ENCODE results near the gene SRSF4.

Gene SRSF4

DNA sequence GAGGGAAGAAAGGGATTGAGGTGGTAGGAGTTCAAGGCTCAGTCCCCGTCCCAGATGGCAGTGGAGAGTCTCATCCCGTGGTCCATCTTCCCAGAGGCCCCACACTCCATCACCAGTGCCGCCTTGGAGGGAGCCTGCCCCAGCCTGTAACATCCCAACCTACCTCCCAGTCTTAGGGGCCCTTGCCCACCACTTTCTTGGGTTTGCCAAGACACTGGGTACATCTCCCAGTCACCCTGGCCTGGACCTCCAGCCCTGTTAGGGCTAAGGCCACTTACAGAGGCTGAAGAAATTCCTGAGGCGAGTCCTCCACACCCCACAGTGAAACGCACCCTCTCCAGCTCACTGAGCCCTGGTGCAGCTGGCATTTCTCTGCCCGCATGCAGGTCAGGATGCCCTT, 61.3 kb downstream of the SRSF4 start:
- no peak for TF ChIP-seq GATA3 (IDR thresholded peaks at IDR 0.05; ENCODE audit: low read depth, low read length)
- TF ChIP-seq GATA2 (IDR thresholded peaks at IDR 0.05; ENCODE audit: low read depth, low read length), result no peak

DNA sequence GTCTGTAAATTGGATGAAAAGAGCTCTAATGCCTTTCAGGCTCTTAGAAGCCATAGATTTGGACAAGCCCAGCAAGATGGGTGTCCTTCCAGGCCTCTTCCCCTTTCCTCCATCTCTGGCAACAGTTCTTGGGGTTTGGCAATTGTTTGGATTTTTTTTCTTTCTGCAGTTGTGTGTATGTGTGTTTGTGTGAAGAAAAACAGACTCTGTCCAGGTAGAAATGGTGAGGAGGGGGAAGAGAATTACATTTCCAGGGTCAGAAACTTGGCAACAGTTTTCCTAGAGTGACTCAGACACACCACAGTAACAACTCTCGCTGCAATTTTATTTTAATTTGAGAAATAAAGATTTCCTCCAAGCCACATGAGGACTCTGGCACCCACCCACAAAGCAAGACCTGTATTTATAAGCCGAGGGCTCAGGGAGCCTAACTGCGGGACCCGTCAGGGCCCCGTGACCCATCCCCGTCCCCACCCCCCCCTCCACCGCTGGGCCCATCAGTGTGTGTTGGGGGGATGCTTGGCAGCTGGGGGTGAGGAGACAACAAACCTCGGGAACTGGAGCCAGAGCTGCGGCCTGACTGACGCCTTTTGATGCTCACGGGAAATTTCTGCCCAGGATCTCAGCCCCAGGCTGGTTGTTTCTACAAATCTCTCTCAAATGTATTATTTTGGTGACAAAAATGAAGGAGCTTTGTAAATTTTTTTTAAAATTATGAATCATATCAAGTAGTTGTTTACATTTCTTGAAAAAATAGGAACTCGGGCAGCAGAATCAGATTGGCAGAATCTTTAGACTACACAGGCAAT, 62.4 kb downstream of the SRSF4 start:
- no peak for TF ChIP-seq GATA3 (IDR thresholded peaks at IDR 0.05; ENCODE audit: low read depth, low read length)
- TF ChIP-seq GATA2 (IDR thresholded peaks at IDR 0.05; ENCODE audit: low read depth, low read length), result no peak

DNA sequence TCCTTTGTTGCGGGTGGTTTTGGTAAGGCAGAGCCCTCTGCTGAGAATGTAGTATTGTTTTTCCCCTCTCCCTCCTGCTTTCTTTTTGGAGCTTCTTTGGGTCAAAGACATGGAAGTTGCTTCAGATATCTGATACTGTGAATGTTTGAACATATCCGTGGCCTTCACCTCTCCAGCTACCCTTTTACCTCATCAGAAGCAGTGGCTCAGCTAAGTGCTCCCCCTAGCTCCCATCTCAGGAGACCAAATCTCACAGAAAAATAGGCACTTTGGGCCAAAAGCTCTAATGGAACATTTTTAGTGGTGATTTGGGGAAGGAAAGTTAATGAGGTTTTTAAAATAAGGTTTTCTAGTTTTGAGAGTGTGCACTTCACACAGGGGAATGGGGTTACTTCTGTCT, 64.3 kb downstream of the SRSF4 start:
- TF ChIP-seq GATA3 (IDR thresholded peaks at IDR 0.05; ENCODE audit: low read depth, low read length) (no peak), GATA2 (IDR thresholded peaks at IDR 0.05; ENCODE audit: low read depth, low read length) (no peak)

DNA sequence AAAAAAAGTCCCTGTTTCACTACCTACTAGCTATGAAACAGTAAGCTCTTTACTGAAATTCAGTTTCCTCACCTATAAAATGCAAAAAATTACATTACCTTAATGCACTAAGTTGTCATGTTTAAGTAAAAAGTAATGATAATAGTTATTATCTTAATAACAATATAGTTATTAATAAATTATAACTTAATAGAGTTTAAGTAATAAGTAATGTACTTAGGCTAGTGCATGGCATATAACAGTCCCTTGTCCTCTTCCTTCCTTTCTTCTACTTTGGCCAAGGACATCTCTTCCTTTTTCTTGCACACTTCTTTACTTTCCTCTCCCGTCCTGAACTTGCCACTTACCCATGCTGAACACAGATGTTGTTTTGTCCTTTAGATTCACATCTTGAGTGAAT, 67.0 kb downstream of the SRSF4 start:
- TF ChIP-seq GATA2 (IDR thresholded peaks at IDR 0.05; ENCODE audit: low read depth, low read length) (no peak), GATA3 (IDR thresholded peaks at IDR 0.05; ENCODE audit: low read depth, low read length) (no peak)

DNA sequence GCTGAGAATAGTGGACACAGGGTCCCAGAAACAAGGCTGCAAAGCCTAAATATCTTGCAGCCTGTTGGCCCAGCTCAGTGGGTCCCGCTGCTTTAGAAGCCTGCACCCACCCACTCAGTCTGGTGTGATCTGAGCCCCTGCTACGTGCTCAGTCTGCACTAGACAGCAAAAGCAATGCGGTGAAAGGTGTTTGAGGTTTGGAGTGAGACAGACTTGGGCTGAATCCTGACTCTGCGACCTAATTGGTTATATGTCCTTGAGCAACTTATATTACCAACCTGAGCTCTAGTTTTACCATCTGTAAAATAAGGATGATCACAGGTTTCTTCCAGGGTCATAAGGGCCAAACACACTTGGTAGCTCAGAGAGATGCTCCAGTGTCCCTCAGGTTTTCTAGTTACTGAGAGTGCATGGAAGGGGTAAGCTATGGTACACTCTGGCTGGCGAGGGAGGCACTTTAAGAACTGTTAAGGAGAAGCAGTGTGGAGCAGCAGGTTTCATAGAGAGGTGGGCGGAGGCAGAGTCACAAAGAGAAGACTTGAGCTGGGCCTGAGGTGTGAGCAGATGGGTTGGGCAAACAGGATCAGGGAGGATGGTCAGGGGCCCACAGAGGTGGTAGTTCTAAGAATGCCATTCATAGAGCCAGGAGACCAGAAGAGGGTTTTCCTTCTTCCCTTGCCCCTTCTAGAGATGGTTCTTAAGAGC, 68.1 kb downstream of the SRSF4 start:
- no peak for TF ChIP-seq GATA2 (IDR thresholded peaks at IDR 0.05; ENCODE audit: low read depth, low read length)
- no peak for TF ChIP-seq GATA3 (IDR thresholded peaks at IDR 0.05; ENCODE audit: low read depth, low read length)

DNA sequence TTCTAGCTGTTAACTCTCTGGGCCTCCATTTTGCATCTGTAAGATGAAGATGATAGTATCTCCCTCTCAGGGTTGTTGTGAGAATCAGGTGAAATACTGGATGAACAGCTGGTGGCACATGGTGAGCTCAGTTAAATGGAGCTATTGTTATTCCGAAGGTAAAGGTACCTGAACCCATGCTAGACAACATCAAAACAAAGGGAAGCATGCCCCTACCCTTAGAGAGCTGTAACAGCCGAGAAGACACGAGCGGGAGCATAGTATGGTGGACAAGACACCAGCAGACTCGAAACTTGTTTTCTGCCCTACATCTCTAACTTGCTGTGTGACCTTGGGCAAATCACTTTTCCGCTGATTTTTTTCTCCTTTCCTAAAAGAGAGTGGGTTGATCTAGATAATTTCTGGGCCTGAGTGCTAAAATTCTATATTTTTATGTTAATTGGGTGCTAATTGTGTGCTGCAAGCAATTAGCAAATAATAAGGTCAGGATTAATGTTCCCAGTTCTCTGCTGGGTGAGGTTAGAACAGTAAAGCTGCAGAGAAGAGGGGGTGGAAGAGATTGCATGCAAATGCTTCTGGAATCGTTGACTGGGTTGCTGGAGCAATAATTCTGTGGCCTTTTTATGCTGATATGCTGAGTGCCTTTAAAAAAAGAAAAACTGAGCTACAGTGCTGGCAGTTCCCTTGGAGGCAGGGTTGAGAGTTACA, 68.8 kb downstream of the SRSF4 start:
- TF ChIP-seq GATA2 (IDR thresholded peaks at IDR 0.05; ENCODE audit: low read depth, low read length) (no peak), GATA3 (IDR thresholded peaks at IDR 0.05; ENCODE audit: low read depth, low read length) (no peak)

DNA sequence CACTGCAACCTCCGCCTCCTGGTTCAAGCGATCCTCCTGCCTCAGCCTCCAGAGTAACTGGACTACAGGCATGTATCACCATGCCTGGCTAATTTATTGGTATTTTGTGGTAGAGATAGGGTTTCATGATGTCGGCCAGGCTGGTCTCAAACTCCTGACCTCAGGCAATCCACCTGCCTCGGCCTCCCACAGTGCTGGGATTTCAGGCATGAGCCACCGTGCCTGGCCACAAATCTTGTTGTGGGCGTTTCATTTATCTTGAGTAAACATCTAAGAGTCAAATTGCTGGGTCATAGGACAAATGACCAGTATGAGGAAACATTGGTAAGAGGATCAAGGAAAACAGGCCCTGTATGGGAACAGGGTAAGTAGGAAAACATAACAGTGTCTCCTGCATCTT, 75.9 kb downstream of the SRSF4 start:
- no peak for TF ChIP-seq GATA2 (IDR thresholded peaks at IDR 0.05; ENCODE audit: low read depth, low read length)
- no peak for TF ChIP-seq GATA3 (IDR thresholded peaks at IDR 0.05; ENCODE audit: low read depth, low read length)

DNA sequence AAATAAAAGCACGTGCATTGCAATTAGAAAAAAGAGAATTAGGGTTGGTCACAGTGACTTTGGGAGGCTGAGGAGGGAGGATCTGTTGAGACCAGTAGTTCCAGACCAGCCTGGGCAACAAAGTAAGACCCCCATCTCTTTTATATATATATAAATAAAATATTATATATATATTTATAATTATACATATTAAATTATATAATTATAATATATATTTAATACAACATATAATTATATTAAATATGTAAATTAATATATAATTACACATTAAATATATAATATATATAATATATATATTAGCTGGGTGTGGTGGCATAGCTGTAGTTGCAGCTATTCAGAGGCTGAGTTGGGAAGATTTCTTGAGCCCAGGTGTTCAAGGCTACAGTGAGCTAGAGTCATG, 81.2 kb downstream of the SRSF4 start:
- TF ChIP-seq GATA3 (IDR thresholded peaks at IDR 0.05; ENCODE audit: low read depth, low read length) (no peak), GATA2 (IDR thresholded peaks at IDR 0.05; ENCODE audit: low read depth, low read length) (no peak)

DNA sequence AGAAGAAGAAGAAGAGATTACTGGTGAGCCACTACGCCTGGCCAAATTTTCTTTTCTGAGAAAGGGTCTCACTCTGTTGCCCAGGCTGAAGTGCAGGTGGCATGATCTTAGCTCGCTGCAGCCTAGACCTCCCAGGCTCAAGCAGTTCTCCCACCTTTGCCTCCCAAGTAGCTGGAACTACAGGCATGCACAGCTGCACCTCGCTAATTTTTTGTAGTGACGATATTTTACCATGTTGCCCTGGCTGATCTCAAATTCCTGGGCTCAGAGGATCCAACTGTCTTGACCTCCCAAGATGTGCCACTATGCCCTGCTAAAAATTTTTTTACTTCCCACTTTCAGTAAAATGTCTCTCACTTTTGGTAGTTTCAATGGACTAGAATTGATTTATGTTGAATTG, 82.4 kb downstream of the SRSF4 start:
- no peak for TF ChIP-seq GATA3 (IDR thresholded peaks at IDR 0.05; ENCODE audit: low read depth, low read length)
- no peak for TF ChIP-seq GATA2 (IDR thresholded peaks at IDR 0.05; ENCODE audit: low read depth, low read length)
